SW480 (cell line): Measurements from ENCODE around the gene USH2A.

Experiments used
- DNase-seq: peaks from one replicate; pipeline ENCODE4 v3.0.0-alpha.2; 2016; ENCODE audit warnings: low spot score

USH2A gene

DNA sequence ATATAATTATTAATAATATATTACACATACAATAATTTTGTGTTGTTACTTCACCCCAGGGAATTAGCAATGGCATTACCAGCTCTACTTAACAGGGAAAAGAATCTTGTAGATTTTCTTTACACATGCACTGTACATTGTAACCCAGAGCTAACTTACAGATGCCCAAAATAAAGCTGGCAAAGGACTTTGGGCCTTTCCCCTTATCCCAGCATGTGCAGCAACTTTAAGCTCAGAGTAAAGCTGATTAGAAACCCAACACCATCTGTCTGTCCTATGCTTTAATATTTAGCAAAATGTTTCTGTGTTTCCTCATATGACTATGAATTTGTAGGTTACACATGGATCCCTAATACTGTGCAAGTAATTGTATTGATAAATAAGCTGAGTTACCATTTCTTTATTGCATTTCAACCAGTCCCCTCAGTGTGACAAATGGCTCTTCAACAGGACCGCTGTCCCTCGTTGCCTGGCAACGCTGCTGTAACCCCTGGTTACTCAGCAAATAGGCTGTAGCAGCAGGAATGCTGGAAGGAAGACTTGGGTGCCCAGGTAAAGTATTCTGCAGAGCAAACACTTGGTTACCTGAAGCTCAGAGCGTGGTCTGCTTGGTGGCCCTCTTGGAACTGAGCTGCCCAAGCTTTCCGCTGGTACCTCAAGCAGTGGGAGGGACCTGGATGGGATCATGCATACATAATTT lies at the start of gene USH2A:
Gene USH2A (minus strand): TSS at position 628 of the 700 bp plus-strand sequence. CDS start 1,112 bp downstream, outside the sequence.
- no peak for DNase-seq

- DNase-seq = no peak
Observed at GRCh38 chr1:216466162-216466801, 43.0 kb upstream of the USH2A start.

DNA sequence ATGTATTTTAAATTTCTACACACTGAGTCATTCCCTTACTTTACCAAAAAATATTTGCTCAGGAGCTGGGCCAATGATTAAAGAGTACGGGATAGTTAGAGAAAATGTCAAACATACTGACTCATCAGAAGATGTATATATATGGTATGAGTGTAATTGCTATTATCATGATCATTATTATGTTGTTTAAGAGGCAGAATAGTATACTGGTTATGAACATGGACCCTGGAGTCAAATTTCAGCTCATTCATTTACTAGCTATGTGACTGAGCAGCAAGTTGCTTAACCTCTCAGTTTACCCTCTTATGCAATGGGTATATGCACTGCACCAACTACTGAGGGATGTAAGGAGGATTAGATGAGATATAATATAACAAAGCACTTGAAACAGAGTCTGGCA lies 41.2 kb upstream of the USH2A start:
- DNase-seq = peak; percentile 24

GRCh38 chr1:216462066-216462775 lies 39.0 kb upstream of the USH2A start:
- DNase-seq = no peak

- DNase-seq = no peak
Observed at GRCh38 chr1:216461466-216461865, 38.2 kb upstream of the USH2A start.

DNA sequence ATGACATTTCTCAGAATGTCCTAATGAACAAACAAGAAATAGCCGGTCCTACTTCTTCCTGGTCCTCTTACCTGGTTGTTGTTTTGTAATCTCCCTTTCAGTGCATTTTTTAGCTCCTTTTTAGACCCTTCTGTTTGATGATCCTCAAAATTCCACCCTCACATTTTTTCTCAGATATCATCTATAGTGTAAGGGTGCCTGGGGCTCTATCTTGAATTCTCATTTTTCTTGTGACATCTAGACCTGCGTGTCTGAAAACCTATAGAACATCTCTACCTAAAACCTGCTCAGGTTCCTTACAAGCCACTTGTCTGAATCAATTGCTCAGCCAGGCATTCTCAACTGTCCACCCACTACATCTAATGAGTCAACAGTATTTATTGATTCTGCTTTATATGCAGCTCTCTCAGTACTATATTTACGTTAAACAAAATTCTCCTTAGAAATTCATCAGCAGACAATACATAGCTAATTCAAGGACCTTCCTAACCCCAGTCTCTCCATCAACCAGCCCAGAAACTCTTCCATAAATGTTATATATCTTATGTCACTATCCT lies 36.5 kb upstream of the USH2A start:
- DNase-seq = no peak

DNA sequence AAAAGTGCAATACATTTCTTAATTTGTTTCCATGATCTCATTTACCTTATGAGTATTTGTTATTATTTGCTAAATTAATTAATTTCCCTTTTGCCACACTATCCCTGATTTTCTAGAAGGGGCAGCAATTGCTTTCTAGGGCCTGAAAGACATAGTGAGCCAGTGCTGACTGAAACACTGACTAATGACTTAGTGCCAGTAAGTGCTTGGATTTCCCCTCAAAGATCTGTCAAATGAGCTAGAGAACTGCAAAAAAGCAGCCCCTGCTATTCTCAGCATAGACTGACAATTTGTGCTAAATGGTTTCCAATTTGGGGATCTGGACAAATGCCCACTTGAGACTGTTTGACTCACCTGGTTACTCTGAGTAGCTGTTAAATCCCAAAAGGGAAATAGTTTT lies 35.6 kb upstream of the USH2A start:
- no peak for DNase-seq

GRCh38 chr1:216457356-216457755 lies 34.1 kb upstream of the USH2A start:
- no peak for DNase-seq

GRCh38 chr1:216456682-216457081 lies 33.4 kb upstream of the USH2A start:
- DNase-seq = peak; percentile 4

GRCh38 chr1:216453777-216454176 lies 30.5 kb upstream of the USH2A start:
- DNase-seq = no peak

GRCh38 chr1:216450227-216450626 lies 27.0 kb upstream of the USH2A start:
- no peak for DNase-seq

- peak; percentile 13 for DNase-seq
Observed at GRCh38 chr1:216448011-216448510, 24.8 kb upstream of the USH2A start.

- no peak for DNase-seq
Observed at GRCh38 chr1:216437603-216438002, 14.4 kb upstream of the USH2A start.

DNA sequence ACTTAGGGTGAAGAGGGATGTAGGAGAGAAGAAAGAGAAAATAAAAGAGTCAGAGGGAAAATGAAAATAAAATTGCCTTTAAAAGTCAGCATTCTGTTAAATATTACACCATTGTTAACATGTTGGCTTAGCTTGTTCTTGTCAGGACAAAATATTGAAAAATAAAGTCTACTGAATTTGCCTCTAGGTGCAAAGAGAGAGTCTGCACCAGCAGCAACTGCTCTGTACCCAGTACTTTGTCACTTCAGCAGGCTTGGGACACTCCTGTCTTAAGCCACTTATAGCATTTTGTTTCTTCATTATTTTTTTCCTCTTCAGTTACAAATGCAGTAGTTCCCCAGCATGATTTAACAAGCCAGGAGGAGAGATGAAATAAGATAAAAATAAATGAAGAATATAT lies 11.0 kb upstream of the USH2A start:
- no peak for DNase-seq

GRCh38 chr1:216433175-216433574 lies 9.9 kb upstream of the USH2A start:
- DNase-seq = no peak

GRCh38 chr1:216430744-216431143 lies 7.5 kb upstream of the USH2A start:
- DNase-seq = no peak

GRCh38 chr1:216425577-216425976 lies 2.3 kb upstream of the USH2A start:
- no peak for DNase-seq

DNA sequence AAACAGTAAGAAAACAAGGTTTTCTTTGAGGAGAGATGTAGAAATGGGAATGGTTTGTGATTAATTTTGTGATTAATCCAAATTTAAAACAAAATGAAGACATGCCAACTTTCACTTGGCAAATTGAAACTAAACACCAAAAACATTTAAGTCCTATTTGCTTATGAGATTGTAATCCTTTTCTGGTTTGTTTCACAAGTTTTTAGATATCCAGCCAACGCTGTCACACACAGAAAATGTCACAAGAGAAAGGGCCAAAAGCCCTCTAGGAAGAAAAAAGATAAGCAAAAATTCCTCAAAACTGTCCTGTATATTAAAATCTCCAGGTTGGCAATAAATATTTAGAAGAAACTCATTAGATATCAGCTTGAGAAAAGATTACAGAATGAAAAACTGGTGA lies 2.5 kb downstream of the USH2A start:
- no peak for DNase-seq

GRCh38 chr1:216420263-216420662 lies 3.0 kb downstream of the USH2A start:
- no peak for DNase-seq

GRCh38 chr1:216416488-216416887 lies 6.8 kb downstream of the USH2A start:
- DNase-seq = no peak

GRCh38 chr1:216410026-216410425 lies 13.2 kb downstream of the USH2A start:
- DNase-seq = no peak

- no peak for DNase-seq
Observed at GRCh38 chr1:216390956-216391355, 32.3 kb downstream of the USH2A start.

DNA sequence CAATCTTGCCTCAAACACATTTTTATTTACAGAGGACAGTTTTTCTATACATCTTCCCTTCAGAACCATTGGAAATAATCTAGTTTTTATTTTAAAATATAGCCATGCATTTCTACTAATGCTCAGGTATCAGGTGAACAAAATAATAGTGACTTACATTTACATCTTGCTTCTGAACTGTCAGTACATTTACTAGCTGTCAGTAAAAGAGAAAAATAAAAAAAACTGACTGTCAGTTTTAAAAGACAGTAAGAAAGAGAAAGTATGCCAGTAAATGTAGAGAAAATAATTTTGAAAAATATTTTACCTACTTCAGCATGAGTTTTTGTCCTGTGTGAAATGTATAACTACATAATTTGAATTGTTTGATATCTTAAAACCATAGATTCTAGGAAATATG lies 33.5 kb downstream of the USH2A start:
- no peak for DNase-seq
